Chondrocyte (in vitro differentiated cells): ENCODE results near the gene KIF6. TPM values are rescaled to one million over a fixed set of nuclear protein-coding genes. Genes with fewer than 3 reads are reported as not detected.

Experiments used
- DNase-seq: peaks from one replicate; pipeline ENCODE4 v3.0.0; 2021; ENCODE audit warnings: mixed read lengths, low spot score
- H3K27ac Mint-ChIP-seq: one replicate; pipeline ENCODE4 v1.8.0; 2021; ENCODE audit warnings: mild to moderate bottlenecking, moderate library complexity, mixed read lengths; ENCODE audit not compliant: unreplicated experiment
- H3K27me3 Mint-ChIP-seq: 2 replicates; pipeline ENCODE4 v1.8.0; 2021; ENCODE audit warnings: low read depth, mixed read lengths
- H3K36me3 Mint-ChIP-seq: 2 replicates; pipeline ENCODE4 v1.8.0; 2021; ENCODE audit warnings: low read depth, mixed read lengths
- H3K4me1 Mint-ChIP-seq: 2 replicates; pipeline ENCODE4 v1.8.0; 2021; ENCODE audit warnings: low read depth, mild to moderate bottlenecking, mixed read lengths
- H3K4me3 Mint-ChIP-seq: one replicate; pipeline ENCODE4 v1.8.0; 2021; ENCODE audit warnings: mild to moderate bottlenecking, moderate library complexity, mixed read lengths; ENCODE audit not compliant: unreplicated experiment
- H3K9me3 Mint-ChIP-seq: 2 replicates; pipeline ENCODE4 v1.8.0; 2021; ENCODE audit warnings: low read depth, mixed read lengths
- CTCF ChIP-seq: fragments of 200-600 bp; sonication (generic); IDR thresholded peaks from 2 replicates; pipeline ENCODE4 v1.5.0; 2021; ENCODE audit warnings: antibody characterized with exemption, mild to moderate bottlenecking, moderate library complexity
- total RNA-seq: library from RNA; stranded (reverse); gene quantifications from 3 replicates; pipeline ENCODE4 v1.2.1, GENCODE V29; 2021

KIF6 gene
- total RNA-seq, 1 donor from 2014 or later = 0.62 TPM

GRCh38 chr6:39439342-39440038 is 285.7 kb downstream of the KIF6 start:
- TF ChIP-seq CTCF = no peak
- H3K27me3 Mint-ChIP-seq = no peaks in the 10 kb centered on the region
- no peak for DNase-seq
- H3K36me3 Mint-ChIP-seq = peaks cover 2% of the 10 kb centered on the region
- H3K4me3 Mint-ChIP-seq = no peak overlapping the region
- peaks cover 5% of the 10 kb centered on the region for H3K4me1 Mint-ChIP-seq
- peaks cover 14% of the 10 kb centered on the region for H3K9me3 Mint-ChIP-seq
- H3K27ac Mint-ChIP-seq = no peak overlapping the region

GRCh38 chr6:39433630-39434029 is 291.6 kb downstream of the KIF6 start:
- Mint-ChIP-seq H3K27ac (no peak overlapping the region), H3K4me1 (peaks cover 27% of the 10 kb centered on the region), H3K9me3 (peaks cover 14% of the 10 kb centered on the region), H3K4me3 (no peak overlapping the region), H3K36me3 (peaks cover 2% of the 10 kb centered on the region), H3K27me3 (no peaks in the 10 kb centered on the region)
- no peak for DNase-seq
- TF ChIP-seq CTCF = no peak

DNA sequence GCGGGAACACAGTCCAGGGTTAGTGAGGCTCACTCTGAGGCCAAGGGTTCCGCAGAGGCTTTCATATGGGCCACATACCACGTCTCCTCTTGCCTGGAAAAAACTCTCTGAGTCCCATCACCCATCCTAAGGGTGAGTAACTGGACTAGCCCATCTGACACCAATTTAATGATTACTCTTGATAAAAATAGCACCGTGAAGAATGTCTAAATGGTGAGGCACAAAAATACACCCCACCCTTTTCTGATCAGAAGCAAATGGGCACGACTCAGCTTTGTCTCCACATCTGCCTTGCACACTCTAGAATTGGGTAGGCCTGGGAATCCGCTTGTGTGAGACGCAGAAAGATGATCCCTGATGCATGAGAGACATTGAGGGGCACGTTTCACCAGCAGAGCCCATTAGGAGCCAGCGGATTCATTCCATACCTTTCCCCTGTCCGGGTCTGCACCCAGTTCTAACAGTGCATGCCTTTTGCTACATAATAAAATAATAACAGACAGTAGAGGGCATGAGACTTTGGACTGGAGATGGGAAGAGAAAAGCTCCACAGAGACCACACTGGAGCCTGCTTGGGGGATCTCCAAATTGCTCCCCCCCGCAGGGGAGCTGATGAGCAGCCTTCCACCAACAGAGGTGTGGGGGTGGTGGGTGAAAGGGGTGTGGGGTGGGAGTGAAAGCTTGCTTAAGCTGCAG is 292.7 kb downstream of the KIF6 start:
- H3K27ac Mint-ChIP-seq = peak overlapping the region; percentile 56
- H3K4me3 Mint-ChIP-seq = no peak overlapping the region
- TF ChIP-seq CTCF = peak; percentile 49
- peaks cover 27% of the 10 kb centered on the region for H3K4me1 Mint-ChIP-seq
- DNase-seq = no peak
- no peaks in the 10 kb centered on the region for H3K27me3 Mint-ChIP-seq
- H3K9me3 Mint-ChIP-seq = peaks cover 14% of the 10 kb centered on the region
- H3K36me3 Mint-ChIP-seq = peaks cover 2% of the 10 kb centered on the region

DNA sequence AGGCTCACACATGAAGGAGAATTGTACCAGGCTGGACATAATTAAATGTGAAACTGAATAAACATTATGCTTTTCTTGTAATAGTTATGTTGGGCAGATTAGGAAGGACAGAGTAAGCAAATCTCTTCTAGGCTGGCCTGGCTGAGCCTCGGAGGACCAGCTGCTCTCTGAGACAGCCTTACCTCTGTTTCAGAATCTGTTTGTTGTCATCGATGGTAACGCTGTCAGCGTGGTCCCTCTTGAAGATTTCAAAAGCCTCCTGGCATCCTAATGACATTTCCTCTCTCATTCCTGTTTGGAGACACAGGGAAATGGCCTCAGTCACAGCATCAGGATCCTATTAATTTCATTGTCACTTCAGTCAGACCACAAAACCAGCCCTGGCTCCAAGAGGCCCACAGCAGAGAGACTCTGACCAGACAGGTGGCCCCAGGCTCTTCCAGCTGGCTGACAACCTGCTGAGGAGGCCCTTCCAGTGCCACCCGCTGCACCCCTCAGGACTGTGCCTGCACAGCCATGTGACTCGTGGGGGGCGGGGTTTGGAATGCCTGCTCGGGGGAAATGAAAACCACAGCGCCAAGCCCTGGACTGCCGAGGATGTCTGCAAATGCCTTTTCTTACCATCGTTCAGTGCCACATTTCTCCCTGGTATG is 294.2 kb downstream of the KIF6 start:
- H3K4me3 Mint-ChIP-seq = no peak overlapping the region
- peak overlapping the region; percentile 25 for H3K27ac Mint-ChIP-seq
- no peak for TF ChIP-seq CTCF
- H3K36me3 Mint-ChIP-seq = peaks cover 2% of the 10 kb centered on the region
- no peaks in the 10 kb centered on the region for H3K27me3 Mint-ChIP-seq
- peak; percentile 91 for DNase-seq
- peaks cover 35% of the 10 kb centered on the region for H3K4me1 Mint-ChIP-seq
- peaks cover 6% of the 10 kb centered on the region for H3K9me3 Mint-ChIP-seq

DNA sequence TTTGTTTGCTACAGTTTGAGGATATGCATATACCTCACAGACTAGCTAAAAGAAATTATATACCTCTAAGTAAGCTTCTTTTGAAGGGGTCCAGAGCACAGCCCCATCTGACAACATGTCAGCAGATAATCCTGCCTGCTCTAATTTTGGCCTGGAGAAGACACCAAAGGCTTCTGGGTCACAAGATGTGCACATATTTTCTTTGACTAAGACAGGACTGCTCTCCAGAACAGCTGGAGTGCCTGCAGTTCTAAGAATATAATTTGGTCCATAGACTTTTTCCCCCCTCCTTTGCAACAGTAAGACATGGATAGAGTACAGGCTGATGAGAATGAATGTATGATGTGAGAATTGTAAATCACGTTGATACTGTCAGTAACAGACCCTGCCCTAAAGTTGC is 294.8 kb downstream of the KIF6 start:
- no peaks in the 10 kb centered on the region for H3K36me3 Mint-ChIP-seq
- H3K27ac Mint-ChIP-seq = no peak overlapping the region
- peaks cover under 1% of the 10 kb centered on the region for H3K9me3 Mint-ChIP-seq
- H3K27me3 Mint-ChIP-seq = no peaks in the 10 kb centered on the region
- peaks cover 41% of the 10 kb centered on the region for H3K4me1 Mint-ChIP-seq
- DNase-seq = no peak
- H3K4me3 Mint-ChIP-seq = no peak overlapping the region
- no peak for TF ChIP-seq CTCF
